Esophagus squamous epithelium (tissue), 4 donors: ENCODE data around the gene FCRL6.

Experiments used
- CTCF ChIP-seq, 6 experiments: fragments of 450-650 bp in 4 of 6; fragments of 200-600 bp in 2 of 6; sonication (generic) in 2 of 6; IDR thresholded peaks; one replicate each; pipeline ENCODE4 v1.5.1; 2016 to 2019; ENCODE audit warnings: antibody characterized with exemption in 6 of 6, mild to moderate bottlenecking in 4 of 6, moderate library complexity in 4 of 6
- POLR2A ChIP-seq, 4 donors: fragments of 450-650 bp; IDR thresholded peaks; one replicate each; pipeline ENCODE4 v1.6.1; 2017; ENCODE audit warnings: antibody characterized with exemption in 4 of 4, mild to moderate bottlenecking in 4 of 4, moderate library complexity in 3 of 4

GRCh38 chr1:159753386-159753785, 48.8 kb upstream of the FCRL6 start:
- no peak for TF ChIP-seq POLR2A (IDR thresholded peaks at IDR 0.05)
- no peak for TF ChIP-seq CTCF (IDR thresholded peaks at IDR 0.05)
